ENCODE data around the gene NFKB1.

NFKB1 gene

DNA sequence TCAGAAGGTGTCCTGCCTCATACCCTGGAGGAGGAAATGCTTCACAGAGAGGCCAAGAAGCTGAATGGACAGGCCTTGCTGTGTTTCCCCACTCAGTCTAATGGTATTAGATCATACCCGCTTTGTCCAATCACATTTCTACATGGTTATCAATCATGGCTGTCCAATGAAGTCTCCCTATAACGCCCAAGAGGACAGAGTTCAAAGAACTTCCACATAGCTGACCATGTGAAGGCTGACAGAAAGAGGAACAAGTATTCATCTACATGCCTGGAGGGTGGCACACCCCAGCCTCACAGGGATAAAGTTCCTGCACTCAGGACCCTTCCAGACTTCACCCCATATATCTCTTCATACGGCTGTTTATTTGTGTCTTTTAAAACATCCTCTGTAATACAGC lies 136.2 kb downstream of the NFKB1 start:
- DNase-seq: no peak

- DNase-seq: no peak
Observed at GRCh38 chr4:102638621-102639020, 137.5 kb downstream of the NFKB1 start.

- no peak for DNase-seq
Observed at GRCh38 chr4:102639598-102639997, 138.4 kb downstream of the NFKB1 start.

GRCh38 chr4:102640669-102641068 lies 139.5 kb downstream of the NFKB1 start:
- DNase-seq: no peak

- no peak for DNase-seq
Observed at GRCh38 chr4:102641793-102642192, 140.6 kb downstream of the NFKB1 start.

GRCh38 chr4:102642631-102643298 lies 141.6 kb downstream of the NFKB1 start:
- no peak for DNase-seq

DNA sequence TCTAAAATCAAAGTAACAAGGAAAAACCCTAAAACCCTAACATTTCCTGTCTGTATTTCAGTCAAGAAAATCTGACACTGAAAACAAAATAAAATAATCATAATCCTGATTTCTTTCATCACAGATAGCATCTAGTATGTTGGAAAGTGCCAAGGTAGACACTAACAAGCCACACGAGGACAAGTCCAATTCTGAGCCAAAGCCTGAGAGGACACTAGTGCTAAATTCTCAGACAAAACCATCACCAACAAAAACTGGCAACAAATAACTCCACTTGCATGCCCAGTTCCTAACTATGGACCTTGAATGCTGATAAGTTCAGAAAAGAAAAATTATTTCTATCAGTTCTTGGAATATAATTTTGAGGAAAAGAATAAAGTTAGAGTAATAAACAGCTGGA lies 146.0 kb downstream of the NFKB1 start:
- no peak for DNase-seq

GRCh38 chr4:102657206-102657605 lies 156.0 kb downstream of the NFKB1 start:
- no peak for DNase-seq

- DNase-seq: no peak
Observed at GRCh38 chr4:102663073-102663472, 161.9 kb downstream of the NFKB1 start.

DNA sequence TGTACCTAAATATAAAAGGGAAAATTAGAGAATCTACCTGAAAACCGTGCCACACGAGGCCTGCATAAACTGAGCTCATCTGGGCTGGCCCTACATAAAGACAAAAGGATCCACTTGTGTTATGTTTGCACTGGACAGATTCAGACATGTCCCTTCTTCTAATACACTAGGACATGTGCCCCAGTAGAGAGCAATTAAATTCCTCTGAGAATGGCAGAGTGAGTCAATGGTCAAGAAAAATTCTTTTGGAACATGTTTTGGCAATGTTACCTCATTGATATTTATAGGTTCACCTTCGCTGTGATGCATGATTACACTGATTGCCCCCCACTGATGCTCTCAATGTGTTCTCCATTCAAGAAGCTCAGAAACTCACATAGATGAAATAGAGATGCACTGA lies 164.4 kb downstream of the NFKB1 start:
- DNase-seq: no peak
